RWPE1 (cell line): ENCODE measurements around the gene TCF3.

Source experiments
- CTCF ChIA-PET: fragments of 350-600 bp; sonication (Branson Sonifier 250); formaldehyde crosslinking; extraction: SDS; loops from one replicate; lab custom pipeline; 2021; lab: Yijun Ruan, JAX
- POLR2A ChIA-PET: fragments of 400-600 bp; formaldehyde crosslinking; extraction: SDS; loops from one replicate; lab custom pipeline; 2020; ENCODE audit warnings: antibody characterized with exemption; ENCODE audit not compliant: low non-redundant PET; lab: Yijun Ruan, JAX
- DNase-seq: peaks from one replicate; pipeline ENCODE4 v3.0.0; 2012; ENCODE audit warnings: low spot score
- H3K27ac ChIP-seq: fragments of 450-650 bp; 2 replicates; pipeline ENCODE4 v1.5.1; 2017
- TF ChIP-seq, protein P1 (sequence below): fragments of 450-650 bp; conservative IDR thresholded peaks from 2 replicates; pipeline ENCODE4 v1.5.1; 2017; ENCODE audit warnings: low read depth, mild to moderate bottlenecking

TCF3 gene

DNA sequence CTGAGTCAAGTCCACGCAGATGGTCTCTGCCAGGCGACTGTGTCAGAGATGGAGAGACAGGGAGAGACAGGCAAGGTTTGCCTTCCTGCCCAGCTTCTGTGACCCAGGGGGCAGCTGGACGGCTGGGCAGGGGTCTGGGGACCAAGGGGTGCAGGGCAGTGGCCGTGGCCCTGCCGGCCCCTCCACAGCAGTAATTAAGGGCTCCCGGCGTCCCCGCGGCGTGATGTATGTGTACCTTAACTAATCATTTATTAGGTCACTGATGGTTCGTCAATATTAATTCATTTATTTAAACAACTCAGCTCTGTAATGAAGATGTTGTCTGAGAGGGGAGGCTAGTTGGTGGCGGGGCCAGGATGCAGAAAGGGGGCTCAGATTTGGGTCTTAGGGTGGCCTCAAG is 28.6 kb upstream of the TCF3 start:
- ChIA-PET POLR2A (no interaction called here), CTCF (interaction anchor here (0.6 to 1.4 kb wide), 3 partner anchors 9 to 145 kb away, joined by 3 to 5 read pairs (median 3); no protein-coding TSS in a partner anchor)
- TF ChIP-seq, protein P1, sequence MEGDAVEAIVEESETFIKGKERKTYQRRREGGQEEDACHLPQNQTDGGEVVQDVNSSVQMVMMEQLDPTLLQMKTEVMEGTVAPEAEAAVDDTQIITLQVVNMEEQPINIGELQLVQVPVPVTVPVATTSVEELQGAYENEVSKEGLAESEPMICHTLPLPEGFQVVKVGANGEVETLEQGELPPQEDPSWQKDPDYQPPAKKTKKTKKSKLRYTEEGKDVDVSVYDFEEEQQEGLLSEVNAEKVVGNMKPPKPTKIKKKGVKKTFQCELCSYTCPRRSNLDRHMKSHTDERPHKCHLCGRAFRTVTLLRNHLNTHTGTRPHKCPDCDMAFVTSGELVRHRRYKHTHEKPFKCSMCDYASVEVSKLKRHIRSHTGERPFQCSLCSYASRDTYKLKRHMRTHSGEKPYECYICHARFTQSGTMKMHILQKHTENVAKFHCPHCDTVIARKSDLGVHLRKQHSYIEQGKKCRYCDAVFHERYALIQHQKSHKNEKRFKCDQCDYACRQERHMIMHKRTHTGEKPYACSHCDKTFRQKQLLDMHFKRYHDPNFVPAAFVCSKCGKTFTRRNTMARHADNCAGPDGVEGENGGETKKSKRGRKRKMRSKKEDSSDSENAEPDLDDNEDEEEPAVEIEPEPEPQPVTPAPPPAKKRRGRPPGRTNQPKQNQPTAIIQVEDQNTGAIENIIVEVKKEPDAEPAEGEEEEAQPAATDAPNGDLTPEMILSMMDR, result no peak
- DNase-seq, result no peak
- no peak overlapping the region for H3K27ac ChIP-seq

DNA sequence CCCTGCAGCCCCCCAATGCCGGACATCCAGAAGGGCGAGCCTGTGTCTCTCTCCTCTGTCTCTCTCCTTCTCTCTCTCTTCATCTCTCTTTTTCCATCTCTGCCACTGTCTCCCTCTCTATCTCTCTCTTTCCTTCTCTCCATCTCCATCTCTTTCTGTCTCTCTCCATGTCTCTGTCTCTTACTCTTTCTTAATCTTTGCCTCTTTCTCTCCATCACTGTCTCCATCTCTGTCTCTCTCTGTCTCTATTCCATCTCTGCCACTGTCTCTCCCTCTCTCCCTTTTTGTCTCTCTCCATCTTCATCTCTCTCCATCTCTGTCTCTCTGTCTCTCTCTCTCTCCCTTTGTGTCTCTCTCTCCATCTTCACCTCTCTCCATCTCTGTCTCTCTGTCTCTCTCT is 25.7 kb upstream of the TCF3 start:
- ChIA-PET POLR2A (no interaction called here), CTCF (no interaction called here)
- TF ChIP-seq, protein P1, result no peak
- no peak for DNase-seq
- H3K27ac ChIP-seq, result no peak overlapping the region

DNA sequence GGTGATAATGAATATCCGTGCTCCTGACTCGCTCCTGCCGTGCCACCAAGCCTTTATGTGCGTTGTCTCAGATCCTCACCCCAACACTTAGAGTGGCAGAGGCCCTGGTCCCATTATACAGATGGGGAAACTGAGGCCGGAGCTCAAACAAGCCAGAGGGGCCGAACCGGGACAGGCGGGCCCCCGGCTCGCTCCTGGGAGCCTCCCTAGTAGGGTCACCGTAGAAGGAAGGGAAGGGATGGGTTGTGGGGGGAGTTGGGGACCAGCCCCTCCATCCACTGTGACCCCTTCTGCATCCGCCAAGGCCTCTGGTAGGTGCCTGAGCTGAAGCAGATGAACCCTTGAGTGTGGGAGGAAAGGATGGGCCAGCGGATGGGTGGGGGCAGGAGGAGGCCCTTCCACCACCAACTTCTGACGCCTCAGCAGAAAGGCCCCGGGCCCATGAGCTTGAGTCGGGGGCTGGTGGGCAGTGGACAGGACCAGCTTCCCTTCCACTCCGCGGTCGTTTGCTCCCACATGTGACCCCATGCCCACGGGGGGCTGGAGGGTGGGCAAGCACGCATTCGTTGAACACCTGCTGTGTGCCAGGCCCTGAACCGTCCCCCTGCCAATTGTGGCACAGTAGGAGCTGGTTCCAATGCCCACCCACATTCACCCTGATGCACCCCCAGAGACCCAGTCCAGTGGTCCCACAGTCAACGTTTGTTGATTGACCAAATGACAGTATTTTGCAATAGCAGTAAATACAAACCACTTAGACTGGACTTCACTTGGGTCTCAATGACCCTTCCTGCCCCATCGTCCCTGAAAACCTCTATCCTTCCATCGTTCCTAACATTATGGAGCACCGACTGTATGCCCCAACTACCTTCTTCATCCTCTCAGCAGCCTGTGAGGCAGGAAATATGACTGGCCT is 24.2 kb upstream of the TCF3 start:
- TF ChIP-seq, protein P1, result no peak
- no peak overlapping the region for H3K27ac ChIP-seq
- POLR2A ChIA-PET, result no interaction called here
- CTCF ChIA-PET, result interaction anchor here (0.6 to 0.8 kb wide), 2 partner anchors 97 to 113 kb away, joined by 3 to 5 read pairs; no protein-coding TSS in a partner anchor
- no peak for DNase-seq

DNA sequence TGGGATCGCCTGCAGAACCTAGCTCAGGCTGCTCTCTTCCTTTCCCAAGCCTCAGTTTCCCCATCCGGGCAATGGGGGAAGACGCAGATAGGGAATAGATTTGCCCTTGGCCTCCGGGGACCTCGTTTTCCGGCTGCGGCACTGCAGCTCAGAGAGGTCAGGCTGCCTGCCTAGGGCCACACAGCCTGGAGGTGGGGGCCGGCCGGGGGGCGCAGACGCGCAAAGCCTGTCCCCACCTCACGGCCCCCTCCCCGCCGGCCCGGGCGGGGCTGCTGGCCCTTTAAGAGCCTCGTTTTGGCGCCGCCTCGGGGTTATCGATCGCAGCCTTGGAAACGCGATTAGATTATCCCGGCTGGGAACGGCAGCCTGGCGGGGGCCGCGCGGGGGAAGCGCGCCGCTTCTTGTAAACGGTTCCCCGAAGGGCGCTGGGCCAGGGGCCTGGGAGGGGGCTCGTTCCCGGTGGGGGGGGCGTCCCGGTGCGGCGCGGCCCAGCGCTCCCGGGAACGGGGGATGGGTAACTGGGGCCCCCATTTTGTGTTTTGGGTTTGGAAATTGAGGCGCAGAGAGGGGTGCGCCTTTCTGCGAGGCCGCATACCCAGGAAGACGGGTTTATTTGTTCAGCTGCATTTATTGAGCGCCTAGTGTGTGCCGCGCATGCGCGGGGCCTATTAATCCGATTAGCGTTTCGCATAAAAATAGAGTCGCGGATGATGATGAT is 23.4 kb upstream of the TCF3 start:
- TF ChIP-seq, protein P1, result no peak
- ChIA-PET POLR2A (no interaction called here), CTCF (interaction anchor here (0.9 to 1.6 kb wide), 3 partner anchors 91 to 130 kb away, joined by 3 to 7 read pairs (median 5); no protein-coding TSS in a partner anchor)
- DNase-seq, result no peak
- H3K27ac ChIP-seq, result no peak overlapping the region

DNA sequence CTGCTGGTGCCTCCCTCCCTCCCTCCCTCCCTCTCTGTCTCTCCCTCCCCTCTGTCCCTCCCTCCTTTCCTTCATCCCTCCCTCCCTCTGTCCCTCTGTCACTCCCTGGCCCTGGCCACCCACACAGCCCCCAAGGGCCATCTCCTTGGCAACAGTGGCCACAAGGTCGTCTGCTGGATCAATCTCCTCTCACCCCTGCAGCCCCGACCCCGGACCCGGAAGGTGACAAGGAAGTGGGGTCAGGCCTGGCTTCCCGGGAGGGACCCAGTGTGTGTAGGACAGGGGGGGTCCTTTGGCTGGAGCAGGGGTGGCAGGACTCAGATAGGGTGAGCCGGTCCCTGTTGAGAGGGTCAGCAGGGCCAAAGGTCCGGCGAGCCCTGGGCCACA is 21.9 kb upstream of the TCF3 start:
- DNase-seq, result no peak
- H3K27ac ChIP-seq, result no peak overlapping the region
- ChIA-PET POLR2A (no interaction called here), CTCF (no interaction called here)
- TF ChIP-seq, protein P1, result no peak

DNA sequence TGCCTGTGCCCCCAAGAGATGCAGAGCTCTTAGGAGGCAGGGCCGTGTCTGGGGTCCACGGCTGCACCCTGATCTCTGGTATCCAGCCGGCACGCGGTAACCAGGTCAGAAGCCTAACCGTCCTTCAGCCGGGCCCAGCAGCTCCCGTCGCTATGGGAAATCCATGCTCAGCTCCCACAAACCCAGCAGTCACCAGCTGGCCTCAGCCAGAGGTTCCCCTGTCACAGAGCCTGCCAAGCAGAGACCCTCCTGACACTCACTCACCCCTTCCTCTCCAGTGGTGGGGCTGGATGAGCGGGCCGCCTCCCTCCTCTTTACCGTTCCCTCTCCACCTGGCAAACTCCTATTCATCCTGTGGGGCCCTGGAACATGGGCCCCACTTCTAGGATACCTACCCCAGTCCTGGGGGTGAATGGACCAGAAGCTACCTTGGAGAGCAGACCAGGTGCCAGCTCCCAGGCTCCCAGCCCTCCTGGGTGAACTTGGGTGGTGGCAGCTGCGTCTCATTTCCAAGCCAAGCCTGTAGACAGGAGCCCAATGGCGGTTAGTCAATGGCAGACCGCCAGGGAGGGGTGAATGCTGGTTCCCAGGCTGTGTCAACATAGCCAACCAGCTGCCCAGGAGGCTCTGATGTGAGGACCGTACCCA is 21.4 kb upstream of the TCF3 start:
- no peak overlapping the region for H3K27ac ChIP-seq
- ChIA-PET POLR2A (no interaction called here), CTCF (interaction anchor here (0.5 to 4.4 kb wide), 5 partner anchors 89 to 152 kb away, joined by 3 to 41 read pairs (median 18); no protein-coding TSS in a partner anchor)
- TF ChIP-seq, protein P1, result no peak
- no peak for DNase-seq
